ENCODE measurements around the gene ZBTB32. TPM values are rescaled to one million over a fixed set of nuclear protein-coding genes. Genes with fewer than 3 reads are reported as not detected.

ZBTB32 gene
- total RNA-seq, 6 donors from 2014 or later: 0.20 to 0.55 (median 0.30) TPM; not detected in 3

- no peak overlapping the region for H3K4me3 ChIP-seq
- H3K4me1 ChIP-seq: peaks cover 8 to 21% (median 15%) of the 10 kb centered on the region in 4 donors
- H3K36me3 ChIP-seq: no peaks in the 10 kb centered on the region
- H3K9me3 ChIP-seq: no peaks in the 10 kb centered on the region
- ATAC-seq (ENCODE audit: low FRiP score in 2 of 2): no peak
- DNase-seq: no peak
- no peak overlapping the region for H3K27ac ChIP-seq
- H3K27me3 ChIP-seq: no peaks in the 10 kb centered on the region
- 70 to 80% methylated on average over 2 of the region's 2 CpGs for WGBS, 2 donors
- TF ChIP-seq POLR2AphosphoS5 (IDR thresholded peaks at IDR 0.05) (no peak), EP300 (IDR thresholded peaks at IDR 0.05) (no peak), POLR2A (IDR thresholded peaks at IDR 0.05) (no peak), CTCF (IDR thresholded peaks at IDR 0.05) (no peak)
These were observed 9.1 kb downstream of the ZBTB32 start for GRCh38 chr19:35713506-35713850.

GRCh38 chr19:35713904-35714495 is 9.6 kb downstream of the ZBTB32 start:
- ATAC-seq (ENCODE audit: low FRiP score in 2 of 2) (no peak), DNase-seq (no peak)
- H3K9me3 ChIP-seq: no peaks in the 10 kb centered on the region
- H3K36me3 ChIP-seq: no peaks in the 10 kb centered on the region
- H3K4me3 ChIP-seq: no peak overlapping the region
- peaks cover 11 to 26% (median 20%) of the 10 kb centered on the region in 4 donors for H3K4me1 ChIP-seq
- no peak overlapping the region for H3K27ac ChIP-seq
- 76 to 80% methylated on average over 12 of the region's 12 CpGs for WGBS, 2 donors
- H3K27me3 ChIP-seq: no peaks in the 10 kb centered on the region
- TF ChIP-seq POLR2AphosphoS5 (IDR thresholded peaks at IDR 0.05) (no peak), EP300 (IDR thresholded peaks at IDR 0.05) (no peak), CTCF (IDR thresholded peaks at IDR 0.05) (no peak), POLR2A (IDR thresholded peaks at IDR 0.05) (no peak)

GRCh38 chr19:35714601-35715354 is 10.4 kb downstream of the ZBTB32 start:
- peak overlapping the region in 1 of 4 donors; percentile 97 for H3K27ac ChIP-seq
- ATAC-seq (ENCODE audit: low FRiP score in 2 of 2): no peak
- no peak for TF ChIP-seq EP300 (IDR thresholded peaks at IDR 0.05)
- TF ChIP-seq POLR2A (IDR thresholded peaks at IDR 0.05): no peak
- no peak for TF ChIP-seq POLR2AphosphoS5 (IDR thresholded peaks at IDR 0.05)
- no peak for TF ChIP-seq CTCF (IDR thresholded peaks at IDR 0.05)
- H3K36me3 ChIP-seq: peaks cover 0 to 1% (median under 1%) of the 10 kb centered on the region in 4 donors
- peak in 1 of 2 donors; percentile 54 for DNase-seq
- H3K4me1 ChIP-seq: peaks cover 14 to 34% (median 25%) of the 10 kb centered on the region in 4 donors
- 67 to 71% methylated on average over 10 of the region's 14 CpGs for WGBS, 2 donors
- no peak overlapping the region for H3K4me3 ChIP-seq
- H3K27me3 ChIP-seq: no peaks in the 10 kb centered on the region
- H3K9me3 ChIP-seq: no peaks in the 10 kb centered on the region

GRCh38 chr19:35715355-35715809 is 11.0 kb downstream of the ZBTB32 start:
- ATAC-seq (ENCODE audit: low FRiP score in 2 of 2) (no peak), DNase-seq (peak in 1 of 2 donors; percentile 49)
- H3K27ac ChIP-seq: peak overlapping the region in 3 of 4 donors; percentile 84 to 97 (median 91)
- WGBS, 2 donors: 79 to 90% methylated on average over 2 to 6 of the region's 7 CpGs
- no peaks in the 10 kb centered on the region for H3K9me3 ChIP-seq
- H3K27me3 ChIP-seq: no peaks in the 10 kb centered on the region
- peaks cover 0 to 7% (median 4%) of the 10 kb centered on the region in 4 donors for H3K36me3 ChIP-seq
- peak overlapping the region in 1 of 4 donors; percentile 90 for H3K4me3 ChIP-seq
- H3K4me1 ChIP-seq: peaks cover 14 to 39% (median 28%) of the 10 kb centered on the region in 4 donors
- TF ChIP-seq POLR2AphosphoS5 (IDR thresholded peaks at IDR 0.05) (no peak), CTCF (IDR thresholded peaks at IDR 0.05) (no peak), EP300 (IDR thresholded peaks at IDR 0.05) (no peak), POLR2A (IDR thresholded peaks at IDR 0.05) (no peak)

Measured in upper lobe of left lung (tissue), 6 donors.